WI38 (cell line): ENCODE measurements around the gene TSR2.

Source experiments
- H3K4me3 ChIP-seq: 2 replicates; pipeline ENCODE4 v1.5.1; 2011; ENCODE audit warnings: low read depth, mild to moderate bottlenecking, control low read depth, low read length
- CTCF ChIP-seq: IDR thresholded peaks from 2 replicates; pipeline ENCODE4 v1.5.1; 2012; ENCODE audit warnings: low read depth, mild to moderate bottlenecking, control low read depth, low read length

TSR2 gene

GRCh38 chrX:54439960-54440871, at the start of gene TSR2:
Gene TSR2, plus strand, starts transcription at chrX:54440404. Its CDS starts 18 bp downstream, at chrX:54440422.
- TF ChIP-seq CTCF = no peak
- H3K4me3 ChIP-seq = peak within 1 kb of the TSS; percentile 81

DNA sequence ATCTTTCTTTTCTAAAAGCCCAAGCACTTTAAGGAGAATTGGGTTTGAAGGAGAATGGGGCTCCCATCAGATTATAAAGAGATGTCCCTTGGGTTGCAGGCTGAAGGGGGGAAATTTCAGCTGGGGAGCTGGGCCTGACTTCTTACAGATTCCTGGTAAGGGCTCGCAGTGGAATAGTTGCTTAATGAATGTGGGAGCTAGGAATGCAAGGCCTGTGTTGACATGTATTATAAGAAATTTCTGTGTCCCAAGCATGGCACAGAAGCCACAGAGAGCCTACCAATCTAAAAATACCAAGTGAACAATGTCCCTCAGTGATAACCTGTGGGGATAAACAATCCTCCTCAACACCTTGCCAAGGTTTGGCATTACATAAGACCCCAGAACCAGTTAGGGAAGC, 43.1 kb upstream of the TSR2 start:
- no peak overlapping the region for H3K4me3 ChIP-seq
- no peak for TF ChIP-seq CTCF

DNA sequence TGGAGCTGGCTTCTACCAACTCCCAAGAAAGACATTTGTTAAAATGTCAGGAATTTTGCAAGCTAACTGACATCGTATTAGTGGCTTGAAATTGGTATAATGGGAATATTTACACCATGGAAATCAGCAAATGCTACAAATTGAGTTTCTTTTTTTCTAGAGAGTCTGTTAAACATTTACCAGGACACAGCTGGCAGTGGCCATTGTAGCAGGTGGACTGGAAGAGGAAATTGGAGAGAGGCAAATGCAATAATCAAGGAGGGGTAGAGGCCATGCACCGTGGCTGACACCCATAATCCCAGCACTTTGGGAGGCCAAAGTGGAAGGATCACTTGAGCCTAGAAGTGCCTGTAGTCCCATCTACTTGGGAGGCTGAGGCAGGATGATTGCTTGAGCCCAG, 32.9 kb upstream of the TSR2 start:
- TF ChIP-seq CTCF = no peak
- H3K4me3 ChIP-seq = no peak overlapping the region

DNA sequence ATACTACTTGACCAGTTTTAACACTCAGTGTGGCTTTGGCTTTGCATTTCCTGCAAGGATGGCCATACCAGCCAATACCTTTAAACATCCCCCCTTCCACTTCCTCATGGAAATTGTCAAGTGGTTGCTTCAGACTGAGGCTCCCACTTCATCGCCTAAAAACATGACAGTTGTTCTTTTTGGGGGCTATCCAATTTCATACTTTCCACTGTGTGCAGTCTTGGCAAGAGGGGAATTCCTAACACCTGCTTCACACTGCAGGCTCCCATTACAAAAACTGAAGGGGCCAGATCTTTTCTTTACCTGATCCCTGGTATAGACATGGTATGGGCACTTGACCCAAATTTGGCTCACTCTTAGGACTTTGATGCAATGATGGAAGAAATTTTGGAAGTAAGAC, 28.5 kb upstream of the TSR2 start:
- no peak for TF ChIP-seq CTCF
- H3K4me3 ChIP-seq = no peak overlapping the region

DNA sequence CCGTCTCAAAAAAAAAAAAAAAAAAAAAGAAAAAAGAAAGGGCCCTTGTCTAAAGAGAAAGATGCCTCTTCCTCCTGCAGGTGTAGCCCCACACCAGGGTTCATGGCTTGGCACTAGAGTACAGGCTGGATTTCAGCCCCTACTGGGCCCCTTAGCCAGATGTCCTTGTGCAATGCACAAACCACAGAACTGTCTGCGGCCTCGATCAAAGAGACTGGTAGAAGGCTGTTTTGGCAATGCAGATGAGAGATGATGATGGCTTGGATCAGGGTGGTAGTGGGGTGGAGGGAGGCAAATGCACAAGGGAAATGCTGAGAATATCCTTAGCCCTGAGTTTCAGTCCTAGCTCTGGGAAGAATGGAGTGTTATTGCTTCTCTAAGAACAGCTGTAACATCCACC, 26.5 kb upstream of the TSR2 start:
- no peak overlapping the region for H3K4me3 ChIP-seq
- no peak for TF ChIP-seq CTCF

- TF ChIP-seq CTCF = no peak
- no peak overlapping the region for H3K4me3 ChIP-seq
These were observed 24.5 kb upstream of the TSR2 start for GRCh38 chrX:54415534-54416350.

DNA sequence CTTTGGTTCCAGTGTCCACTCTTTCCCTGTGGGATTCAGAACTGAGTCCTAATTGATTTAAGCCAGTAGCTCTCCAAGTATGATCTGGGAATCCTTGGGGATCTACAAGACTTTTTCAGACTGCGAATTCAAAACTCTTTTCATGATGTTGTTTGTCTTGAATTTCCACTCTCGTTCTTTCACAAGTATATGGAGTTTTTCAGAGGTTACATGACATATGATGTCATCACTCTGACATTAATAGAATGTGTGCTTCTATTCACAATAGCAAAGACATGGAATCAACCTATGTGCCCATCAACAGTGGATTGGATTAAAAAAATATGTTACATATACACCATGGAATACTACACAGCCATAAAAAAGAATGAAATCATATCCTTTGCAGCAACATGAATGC, 23.2 kb upstream of the TSR2 start:
- TF ChIP-seq CTCF = no peak
- no peak overlapping the region for H3K4me3 ChIP-seq
